ENCODE results near the gene NLGN1.

NLGN1 gene

DNA sequence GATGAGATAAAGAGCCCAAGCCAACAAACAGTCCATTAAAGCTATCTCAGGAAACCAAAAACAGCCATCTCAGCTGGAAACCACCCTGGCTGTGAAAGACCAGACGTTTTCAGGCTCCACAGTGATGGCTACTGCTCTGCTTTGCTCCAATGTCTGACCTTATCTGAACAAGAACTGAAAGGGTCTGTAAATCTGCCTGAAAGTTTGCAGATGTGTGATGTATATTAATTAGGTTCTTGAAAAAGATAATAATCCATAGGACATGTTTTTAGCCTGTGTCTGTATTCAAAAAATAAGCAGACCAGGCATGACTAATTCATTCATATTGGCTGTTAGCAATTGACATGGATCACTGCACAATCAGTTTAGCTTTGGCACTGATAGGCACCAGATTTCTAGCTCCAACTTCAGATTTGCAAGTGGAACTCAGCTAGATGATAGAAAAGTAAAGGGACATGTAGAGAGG lies 850.2 kb downstream of the NLGN1 start:
- no peak for DNase-seq

DNA sequence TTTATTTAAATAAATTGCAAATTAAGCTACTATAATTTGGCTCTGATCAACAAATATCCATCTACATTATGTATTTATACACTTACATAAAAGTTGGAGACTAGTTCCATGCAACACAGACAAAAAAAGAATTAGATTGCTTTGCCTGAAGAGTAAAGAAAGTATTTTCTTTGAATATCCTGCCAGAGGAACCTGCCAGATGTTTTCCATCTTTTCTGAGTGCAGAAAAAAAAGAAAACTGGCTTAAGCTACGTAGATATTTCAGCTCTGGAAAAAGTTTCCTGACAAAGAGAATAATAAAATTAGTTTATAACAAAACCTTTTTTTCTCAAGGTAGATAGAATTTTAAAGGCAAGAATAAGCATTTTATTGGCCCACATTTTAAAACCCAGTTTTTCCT lies 854.1 kb downstream of the NLGN1 start:
- no peak for DNase-seq

DNA sequence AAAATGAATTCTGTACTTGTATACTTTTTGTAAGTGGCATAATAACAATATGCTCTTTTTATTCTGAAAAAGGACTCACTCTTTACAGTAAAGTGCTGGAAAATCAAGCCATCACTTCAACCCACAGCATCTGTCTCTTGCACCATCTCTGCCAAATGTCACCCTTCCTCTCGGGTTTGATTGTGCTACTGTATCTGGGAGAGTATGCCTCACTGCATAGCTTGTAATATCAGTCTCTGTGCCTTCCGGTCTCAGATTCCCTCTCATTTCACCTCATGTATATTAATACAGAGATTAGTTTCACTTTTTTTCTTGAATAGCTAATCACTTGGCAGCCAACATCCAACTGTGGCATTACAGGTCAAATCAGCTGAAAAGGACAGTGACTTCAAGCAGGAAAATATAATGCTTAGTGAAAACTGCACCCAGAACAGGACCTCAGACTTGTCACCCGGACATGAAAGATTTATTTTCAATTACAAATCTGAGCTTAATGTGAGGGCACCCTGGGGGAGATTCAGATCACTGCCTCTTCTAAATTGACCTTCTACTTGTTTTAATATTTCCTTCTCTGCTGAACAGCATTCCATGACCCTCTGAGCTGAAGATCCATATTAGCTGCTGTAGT lies 855.8 kb downstream of the NLGN1 start:
- no peak for DNase-seq

DNA sequence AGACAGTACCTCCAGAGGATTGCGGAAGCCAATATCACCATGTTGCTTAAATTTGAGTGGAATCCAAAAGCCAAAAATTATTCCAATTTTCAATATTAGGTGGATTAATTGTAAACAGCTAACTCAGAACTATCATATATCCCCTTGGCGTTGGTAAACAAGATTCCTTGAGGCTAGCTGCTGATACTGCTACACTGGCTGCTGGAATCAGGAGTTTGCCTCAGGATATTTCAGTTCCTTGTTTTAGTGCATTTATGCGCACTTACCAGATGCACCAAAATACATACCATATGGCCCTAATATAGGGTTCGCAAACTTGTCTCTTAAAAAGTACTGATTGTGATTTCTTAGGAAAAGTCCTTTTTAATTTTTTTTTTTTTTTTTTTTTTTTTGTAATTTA lies 856.4 kb downstream of the NLGN1 start:
- no peak for DNase-seq

DNA sequence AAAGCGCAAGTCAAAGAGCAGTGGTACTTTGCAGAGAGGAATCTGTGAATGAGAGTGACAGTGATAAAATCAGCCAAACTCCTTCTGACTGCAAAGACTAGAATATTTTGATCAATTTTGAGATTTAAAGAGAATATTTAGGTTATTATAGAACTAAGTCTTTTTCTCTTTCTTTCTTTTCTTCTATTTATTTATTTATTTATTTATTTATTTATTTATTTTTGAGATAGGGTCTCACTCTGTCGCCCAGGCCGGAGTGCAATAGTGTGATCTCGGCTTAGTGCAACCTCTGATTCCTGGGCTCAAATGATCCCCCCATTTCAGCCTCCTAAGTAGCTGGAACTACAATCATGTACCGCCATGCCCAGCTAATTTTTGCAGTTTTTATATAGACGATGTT lies 857.9 kb downstream of the NLGN1 start:
- DNase-seq, result no peak

DNA sequence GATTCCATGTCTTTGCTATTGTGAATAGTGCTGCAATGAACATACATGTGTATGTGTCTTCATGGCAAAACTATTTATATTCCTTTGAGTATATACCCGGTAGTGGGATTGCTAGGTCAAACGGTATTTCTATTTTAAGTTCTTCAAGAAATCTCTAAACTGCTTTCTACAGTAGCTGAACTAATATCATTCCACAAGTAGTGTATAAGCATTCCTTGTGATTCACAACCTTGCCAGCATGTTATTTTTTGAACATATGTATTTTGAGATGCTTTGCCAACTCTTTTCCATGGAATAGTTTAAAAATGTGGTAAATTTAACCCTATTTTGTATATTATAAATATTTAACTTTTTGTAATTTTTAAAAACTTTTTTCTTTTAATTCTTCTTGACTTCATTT lies 868.9 kb downstream of the NLGN1 start:
- no peak for DNase-seq

DNA sequence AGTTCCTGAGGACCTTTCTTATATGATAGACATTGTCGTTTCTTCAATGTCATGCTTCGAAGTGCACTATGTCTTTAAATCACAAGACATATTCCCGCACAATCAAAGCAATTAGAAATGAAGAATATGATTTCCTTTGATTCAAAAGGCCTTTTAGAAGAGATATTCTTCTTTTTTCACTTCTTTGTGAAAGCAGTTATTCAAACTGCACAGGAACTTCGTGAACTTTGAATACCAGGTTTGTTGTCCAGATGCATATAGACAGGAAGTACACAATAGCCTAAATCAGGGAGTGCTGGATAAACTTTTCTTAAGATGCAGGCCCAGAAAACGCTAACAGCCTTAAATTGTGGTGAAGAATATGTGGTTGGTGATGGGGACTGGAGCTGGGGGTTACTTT lies 870.5 kb downstream of the NLGN1 start:
- no peak for DNase-seq

DNA sequence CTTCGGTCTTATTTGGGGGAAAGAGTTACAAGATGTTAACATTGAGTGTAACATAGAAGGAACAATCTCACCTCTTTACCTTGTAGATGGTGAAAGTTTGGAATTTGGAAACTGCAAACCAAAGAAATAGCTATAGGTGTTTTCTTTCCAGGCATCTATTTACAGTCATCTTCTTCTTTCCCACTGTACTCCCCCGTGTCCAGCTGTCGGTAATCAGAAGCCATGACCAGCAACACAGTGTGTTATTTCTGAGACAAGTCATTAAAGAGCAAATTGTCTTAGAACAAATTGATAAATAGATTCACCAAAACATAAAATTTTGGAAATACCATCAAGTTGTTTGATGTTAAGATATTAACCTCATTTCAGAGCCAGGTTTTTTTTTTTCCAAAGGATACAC lies 871.0 kb downstream of the NLGN1 start:
- DNase-seq, result no peak

DNA sequence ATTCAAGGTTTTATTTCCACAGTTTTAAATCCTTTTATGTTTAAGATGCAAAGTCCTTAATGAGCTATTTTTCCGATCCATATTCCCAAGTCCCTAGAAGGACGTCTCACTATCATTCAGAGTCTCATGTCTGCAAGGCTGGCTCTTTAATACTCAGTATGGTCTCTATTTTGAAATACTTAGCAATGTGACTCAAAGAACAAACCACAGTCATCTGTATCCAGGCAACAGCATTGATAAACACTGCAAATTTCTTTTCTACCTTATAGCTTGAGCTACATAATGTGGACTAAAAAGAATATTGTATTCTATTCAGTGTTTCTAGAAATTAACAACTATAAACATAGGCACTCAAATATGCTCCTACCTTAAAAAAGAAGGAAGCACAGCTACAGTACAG lies 873.3 kb downstream of the NLGN1 start:
- DNase-seq, result no peak

DNA sequence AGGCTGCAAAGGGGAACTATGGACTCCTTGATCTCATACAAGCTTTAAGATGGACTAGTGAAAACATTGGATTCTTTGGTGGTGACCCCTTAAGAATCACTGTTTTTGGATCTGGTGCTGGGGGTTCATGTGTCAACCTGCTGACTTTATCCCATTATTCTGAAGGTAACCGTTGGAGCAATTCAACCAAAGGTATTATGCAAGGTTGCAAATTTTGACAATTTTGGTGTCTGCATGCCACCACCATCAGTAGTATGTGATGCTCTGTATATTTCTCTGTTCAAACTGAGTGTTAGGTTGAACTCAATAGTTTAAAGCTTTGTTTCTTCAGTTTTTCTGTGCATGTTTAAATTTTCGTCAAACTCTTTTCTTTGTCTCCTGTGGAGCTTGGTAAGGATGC lies 877.8 kb downstream of the NLGN1 start:
- no peak for DNase-seq

DNA sequence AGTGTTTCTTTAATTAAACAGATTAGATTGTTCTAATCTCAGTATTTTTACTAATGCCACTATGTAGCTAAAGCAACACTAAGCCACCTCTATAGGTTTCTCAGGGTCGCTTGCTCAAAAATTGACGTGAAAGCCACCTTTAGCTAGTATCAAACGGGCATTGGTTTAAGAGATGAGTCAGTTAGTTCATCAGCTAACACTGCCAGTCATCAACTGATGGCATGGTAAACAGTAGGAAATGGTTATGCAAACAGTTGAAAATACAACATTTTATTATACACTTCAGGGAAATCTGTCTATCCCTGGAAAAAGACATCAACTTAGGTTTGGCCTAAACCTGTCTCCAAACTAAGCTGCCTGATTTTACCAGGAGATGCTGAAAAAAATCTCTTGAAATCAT lies 879.3 kb downstream of the NLGN1 start:
- DNase-seq, result no peak

DNA sequence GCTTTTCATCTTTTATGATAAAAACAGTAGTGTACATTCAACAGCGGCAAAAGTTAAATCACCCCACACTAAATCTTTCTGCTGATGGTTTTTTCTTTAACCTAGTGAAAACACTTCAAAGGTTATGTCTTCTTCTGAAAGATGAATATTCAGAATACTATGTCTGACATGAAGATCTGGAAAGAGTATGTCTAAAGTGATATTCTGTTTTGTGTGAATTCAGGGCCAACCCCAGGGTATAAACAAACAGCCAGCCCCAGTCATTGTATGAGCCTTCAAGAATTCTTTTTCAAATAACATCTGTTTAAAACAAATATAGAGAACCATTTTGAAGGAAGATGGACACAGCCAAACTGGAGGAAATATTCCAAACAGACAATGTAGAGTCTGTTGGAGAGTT lies 880.5 kb downstream of the NLGN1 start:
- DNase-seq, result no peak

DNA sequence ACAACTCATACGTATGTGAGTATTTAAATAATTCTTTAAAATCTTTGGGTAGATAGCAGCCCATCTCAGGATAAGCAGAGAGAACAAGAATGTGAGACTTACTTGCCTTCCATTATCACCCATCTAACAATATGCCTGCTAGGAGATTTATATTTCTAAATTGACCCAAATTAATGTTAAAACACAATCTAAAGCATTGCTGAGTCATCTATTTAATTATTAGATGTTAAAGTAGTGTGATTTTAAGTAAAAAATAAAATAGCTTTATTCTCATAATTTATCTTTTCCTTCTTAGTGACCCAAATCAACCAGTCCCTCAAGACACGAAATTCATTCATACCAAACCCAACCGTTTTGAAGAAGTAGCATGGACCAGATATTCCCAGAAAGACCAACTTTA lies 882.6 kb downstream of the NLGN1 start:
- no peak for DNase-seq

DNA sequence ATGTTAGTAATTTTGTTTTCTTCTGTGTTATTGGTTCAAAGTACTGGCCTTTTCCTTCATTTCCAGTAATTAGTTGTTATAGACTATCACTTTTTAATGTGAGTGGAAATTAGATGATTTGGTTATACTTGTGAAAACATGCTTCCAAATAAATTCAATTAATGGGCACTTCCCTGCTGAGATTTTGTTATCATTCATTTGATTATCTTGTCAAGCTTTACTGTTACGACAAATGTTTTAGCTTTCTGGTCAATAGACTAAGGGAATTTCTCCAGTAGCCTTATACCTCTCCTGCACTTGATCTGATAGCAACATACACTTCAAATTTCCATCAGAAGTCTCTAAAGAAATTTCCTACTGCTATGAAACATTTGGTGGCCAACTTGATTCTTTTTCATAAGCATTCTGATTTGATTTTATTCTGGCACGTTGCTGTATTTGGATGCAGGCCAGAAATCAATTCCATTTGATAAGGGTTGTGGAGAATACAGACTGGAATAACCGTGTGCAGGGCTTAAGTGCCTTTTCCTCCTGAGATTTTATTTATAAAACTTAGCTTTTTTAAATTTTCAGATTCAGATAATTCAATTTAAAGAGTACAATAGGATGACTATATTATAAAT lies 887.8 kb downstream of the NLGN1 start:
- DNase-seq, result no peak

DNA sequence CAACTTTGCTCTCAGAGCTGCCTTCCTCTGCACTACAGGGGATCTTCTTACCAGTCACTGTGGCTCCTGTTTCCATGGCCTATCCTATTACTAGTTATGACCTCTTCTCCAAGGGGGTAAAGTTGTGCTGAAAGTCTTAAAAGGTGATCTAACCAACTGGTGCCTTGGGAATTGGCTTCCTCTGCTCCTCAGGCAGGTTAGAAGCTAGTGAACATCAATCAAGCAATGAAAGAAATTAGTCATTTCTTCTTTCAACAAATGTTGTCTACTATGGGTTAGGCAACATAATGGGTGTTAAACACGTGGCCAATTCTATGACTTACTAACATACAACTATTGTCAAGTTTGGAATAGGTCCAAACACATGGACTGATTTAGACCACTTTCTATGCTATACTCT lies 890.2 kb downstream of the NLGN1 start:
- no peak for DNase-seq

DNA sequence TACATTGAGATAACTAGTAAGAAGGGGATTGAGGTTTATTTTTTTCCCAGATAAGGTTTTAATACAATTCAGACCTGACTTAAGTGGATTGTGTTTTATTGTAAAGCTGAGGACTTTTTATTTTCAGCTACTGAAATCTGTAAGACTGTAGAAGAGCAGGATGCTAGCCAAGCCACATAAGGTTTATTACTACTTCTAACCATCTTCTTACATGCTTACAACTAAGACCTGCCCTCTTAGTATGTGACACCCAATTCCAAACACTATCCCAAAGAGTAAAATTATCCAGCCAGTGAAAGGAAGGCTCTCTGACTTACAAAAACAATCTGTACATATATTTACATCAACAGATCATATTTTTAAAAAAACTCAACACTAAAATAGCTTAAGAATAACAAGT lies 897.1 kb downstream of the NLGN1 start:
- DNase-seq, result no peak

DNA sequence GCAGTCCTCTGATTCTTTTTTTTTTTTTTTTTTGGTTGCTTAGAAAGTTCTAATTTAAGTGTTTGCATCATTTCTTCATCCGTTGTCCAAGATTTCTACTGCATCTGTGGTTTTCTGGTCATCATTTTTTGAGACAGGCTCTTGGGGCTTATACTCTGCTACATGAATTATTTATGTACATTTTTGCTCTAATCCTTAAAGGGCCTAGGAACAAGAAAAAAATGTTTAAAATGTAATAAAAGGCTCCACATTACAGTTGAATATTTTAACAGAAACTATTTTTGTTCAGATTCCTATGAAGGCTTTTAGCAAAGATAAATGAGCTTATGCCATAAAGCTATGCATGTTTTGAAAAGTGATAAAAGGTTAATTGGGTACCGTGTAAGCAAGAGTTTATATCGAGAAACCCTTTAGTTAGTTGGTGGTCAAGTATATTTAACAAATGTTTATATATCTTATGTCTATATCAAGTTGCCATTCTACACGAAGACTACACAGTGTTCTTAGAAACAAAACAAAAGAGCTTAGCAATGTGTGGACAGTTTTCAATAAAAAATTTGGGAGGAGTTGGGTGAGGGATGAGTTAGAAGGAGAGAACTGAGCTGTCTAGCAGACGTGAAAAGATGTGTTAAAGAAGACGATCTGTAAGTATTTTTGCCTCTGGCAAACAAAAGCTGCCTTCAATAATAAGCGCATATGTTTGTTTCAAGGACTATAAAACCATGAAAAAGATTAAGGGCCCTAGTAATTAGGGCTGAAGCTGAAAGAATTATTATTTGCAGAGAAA lies 898.0 kb downstream of the NLGN1 start:
- DNase-seq, result no peak

DNA sequence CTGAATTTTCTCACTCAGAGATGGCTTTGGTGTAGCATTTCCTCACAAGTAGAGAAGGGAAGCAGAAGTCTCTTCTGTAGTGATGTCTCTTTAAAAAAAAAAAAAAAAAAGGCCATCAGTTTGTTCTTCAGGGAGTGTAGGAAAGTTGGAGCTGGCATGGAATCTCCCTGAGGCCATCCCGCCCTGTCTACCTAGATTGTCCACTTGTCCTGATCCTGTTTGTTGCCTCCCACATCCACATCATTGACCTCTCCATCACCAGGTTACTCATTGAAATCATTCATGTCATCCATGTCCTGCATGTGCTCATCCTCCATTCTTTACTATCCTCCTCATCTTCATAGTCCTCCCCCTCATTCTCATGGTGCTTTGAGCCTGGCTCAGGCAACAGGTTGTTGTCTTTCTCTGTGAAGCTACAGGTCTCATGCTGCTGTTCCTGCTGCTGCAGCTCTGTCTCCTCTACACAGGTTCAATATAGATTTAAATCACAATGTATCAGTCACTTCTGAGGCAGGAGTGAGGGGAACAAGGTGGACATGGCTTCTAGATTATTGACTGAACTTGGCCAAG lies 905.3 kb downstream of the NLGN1 start:
- no peak for DNase-seq

DNA sequence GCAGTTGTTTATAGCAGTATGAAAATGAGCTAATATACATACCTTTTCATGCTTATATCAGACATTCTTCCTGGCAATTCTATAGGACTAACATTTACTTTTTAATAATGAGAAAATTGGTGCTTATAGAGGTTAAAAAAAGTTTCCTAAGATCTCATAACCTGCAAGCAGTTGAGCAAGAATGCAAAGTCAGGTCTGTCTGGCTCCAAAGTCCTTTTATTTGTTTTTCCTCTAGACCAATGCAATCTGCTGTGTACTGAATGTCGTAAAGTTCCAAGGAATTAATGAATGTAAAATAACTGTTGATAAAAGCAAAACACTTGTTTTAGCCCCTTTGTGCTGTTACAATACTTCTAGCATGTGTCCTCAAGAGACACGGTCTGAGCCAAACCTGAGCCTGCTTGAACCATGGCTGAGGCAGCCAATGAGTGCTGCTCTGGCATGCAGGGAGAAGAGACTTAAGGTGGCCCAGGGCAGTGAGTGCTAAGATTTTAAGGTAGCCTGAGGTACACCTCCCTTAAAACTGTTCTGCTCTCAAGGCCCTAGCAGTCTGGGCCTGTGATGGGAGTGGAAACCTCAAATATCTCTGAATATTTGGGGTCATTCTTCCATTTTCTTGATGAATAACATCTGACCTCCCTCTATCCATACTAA lies 906.5 kb downstream of the NLGN1 start:
- DNase-seq, result no peak

DNA sequence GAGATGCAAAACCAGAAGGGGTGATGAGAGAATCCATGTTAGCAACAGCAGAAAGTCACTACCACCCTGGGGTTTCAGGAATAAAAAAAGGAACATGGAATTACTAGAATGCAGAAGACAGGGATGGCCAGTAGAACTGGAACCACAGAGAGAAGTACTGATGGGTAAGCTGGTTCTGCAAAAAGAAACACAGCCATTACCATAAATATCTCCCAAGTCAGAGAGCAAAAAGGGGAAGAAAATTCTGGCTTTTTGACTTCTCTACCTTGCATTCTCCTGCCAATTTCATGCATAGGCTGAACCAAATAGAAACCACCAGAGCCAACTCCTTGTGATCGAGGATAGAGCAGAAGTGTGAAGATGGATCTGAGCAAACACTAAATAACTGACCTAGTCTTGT lies 911.2 kb downstream of the NLGN1 start:
- no peak for DNase-seq

DNA sequence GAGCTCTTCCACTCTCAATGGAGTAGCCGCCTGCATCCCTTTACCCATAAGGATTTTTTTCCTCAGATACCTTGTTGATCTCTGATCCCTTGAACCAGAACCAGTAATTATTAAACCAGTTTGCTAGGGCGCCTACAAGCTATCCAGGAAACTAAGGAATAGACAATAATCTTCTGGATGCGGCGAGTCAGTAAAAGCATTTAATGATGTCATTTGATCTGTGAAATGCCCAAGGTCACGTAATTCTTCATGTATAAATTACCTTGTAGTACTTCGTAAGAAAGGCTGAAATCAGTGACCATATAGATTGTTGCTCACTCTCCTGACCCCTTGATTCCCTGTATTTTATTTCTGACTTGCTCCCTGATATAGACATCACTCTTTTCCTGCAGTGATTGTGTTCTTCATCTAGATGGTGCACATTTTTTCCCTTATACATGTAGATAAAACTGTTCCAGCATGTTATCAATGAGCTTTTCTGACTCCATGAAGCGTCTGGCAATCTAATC lies 913.0 kb downstream of the NLGN1 start:
- no peak for DNase-seq

DNA sequence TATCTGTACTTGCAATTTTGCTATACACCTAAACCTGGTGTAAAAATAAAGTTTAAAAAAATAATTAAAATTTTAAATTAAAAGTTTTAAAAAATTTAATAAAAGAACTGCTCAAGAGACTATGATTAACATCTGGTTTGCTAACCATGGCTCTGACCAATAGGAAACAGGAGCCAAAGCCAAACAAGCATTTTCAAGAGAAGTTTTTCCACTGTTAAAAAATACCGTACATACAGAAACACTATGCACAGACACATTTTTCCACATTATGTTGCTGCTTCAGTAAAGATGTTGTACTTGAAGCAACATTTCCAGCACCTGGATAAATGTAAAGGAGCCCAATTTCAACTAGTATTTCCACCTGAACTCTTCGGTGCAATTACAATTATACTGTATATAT lies 917.7 kb downstream of the NLGN1 start:
- DNase-seq, result no peak

DNA sequence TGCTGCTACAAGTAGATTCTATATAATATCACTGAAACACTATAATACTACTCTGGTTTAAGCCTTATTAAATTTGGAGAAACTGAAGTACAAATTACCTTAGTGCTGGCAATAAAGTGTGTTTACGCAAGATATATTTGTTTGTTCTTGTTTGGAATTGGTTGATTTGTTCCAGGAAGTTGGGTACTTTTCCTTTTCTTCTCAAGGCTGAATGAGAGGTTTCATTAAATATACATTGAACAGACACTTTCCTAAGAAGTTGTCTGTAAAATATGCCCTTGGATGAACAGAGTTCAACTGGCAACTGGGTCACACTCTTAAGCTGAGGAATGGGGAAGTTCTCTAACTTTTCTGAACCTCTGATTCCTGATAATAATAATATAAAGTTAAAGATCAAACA lies 919.5 kb downstream of the NLGN1 start:
- DNase-seq, result no peak

All from bone marrow (tissue), 2 donors.